GM23338 (cell line): ENCODE measurements around the gene RAB44.

Experiments
- ETS1 ChIP-seq: IDR thresholded peaks from 2 replicates; pipeline ENCODE4 v1.6.1; 2016; ENCODE audit warnings: antibody characterized with exemption
- EZH2 ChIP-seq: fragments of 200-600 bp; sonication (generic); IDR thresholded peaks from one replicate; pipeline ENCODE4 v1.8.0; 2017; ENCODE audit warnings: antibody characterized with exemption, mild to moderate bottlenecking, low read depth; ENCODE audit not compliant: unreplicated experiment
- POLR2AphosphoS5 ChIP-seq: IDR thresholded peaks from 2 replicates; pipeline ENCODE4 v1.6.1; 2016; ENCODE audit warnings: antibody characterized with exemption, low read depth
- STAT1 ChIP-seq: IDR thresholded peaks from one replicate; pipeline ENCODE4 v1.6.1; 2016; ENCODE audit warnings: antibody characterized with exemption; ENCODE audit not compliant: unreplicated experiment
- TF ChIP-seq, protein P1 (sequence below), 2 experiments: fragments of 200-600 bp in 1 of 2; sonication (generic) in 1 of 2; conservative IDR thresholded peaks; 2 replicates each; pipeline versions ENCODE4 v1.5.1 to v1.6.1; 2016 to 2017; ENCODE audit warnings: antibody characterized with exemption in 2 of 2, low read depth in 2 of 2, mild to moderate bottlenecking in 2 of 2, moderate library complexity in 1 of 2

GRCh38 chr6:36745836-36746235 lies 48.2 kb downstream of the RAB44 start:
- TF ChIP-seq, protein P1, sequence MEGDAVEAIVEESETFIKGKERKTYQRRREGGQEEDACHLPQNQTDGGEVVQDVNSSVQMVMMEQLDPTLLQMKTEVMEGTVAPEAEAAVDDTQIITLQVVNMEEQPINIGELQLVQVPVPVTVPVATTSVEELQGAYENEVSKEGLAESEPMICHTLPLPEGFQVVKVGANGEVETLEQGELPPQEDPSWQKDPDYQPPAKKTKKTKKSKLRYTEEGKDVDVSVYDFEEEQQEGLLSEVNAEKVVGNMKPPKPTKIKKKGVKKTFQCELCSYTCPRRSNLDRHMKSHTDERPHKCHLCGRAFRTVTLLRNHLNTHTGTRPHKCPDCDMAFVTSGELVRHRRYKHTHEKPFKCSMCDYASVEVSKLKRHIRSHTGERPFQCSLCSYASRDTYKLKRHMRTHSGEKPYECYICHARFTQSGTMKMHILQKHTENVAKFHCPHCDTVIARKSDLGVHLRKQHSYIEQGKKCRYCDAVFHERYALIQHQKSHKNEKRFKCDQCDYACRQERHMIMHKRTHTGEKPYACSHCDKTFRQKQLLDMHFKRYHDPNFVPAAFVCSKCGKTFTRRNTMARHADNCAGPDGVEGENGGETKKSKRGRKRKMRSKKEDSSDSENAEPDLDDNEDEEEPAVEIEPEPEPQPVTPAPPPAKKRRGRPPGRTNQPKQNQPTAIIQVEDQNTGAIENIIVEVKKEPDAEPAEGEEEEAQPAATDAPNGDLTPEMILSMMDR (conservative IDR thresholded peaks at IDR 0.05; ENCODE audit: low read depth in 2 of 2), result no peak
- TF ChIP-seq ETS1 (no peak), POLR2AphosphoS5 (no peak), EZH2 (no peak), STAT1 (no peak)
